Activated CD4-positive, alpha-beta memory T cell treated with anti-CD3 and anti-CD28 coated beads, Interleukin-2, amount 10 ng/mL, durations not matched to agents 7 days and 5 days (primary cell): ENCODE data around the gene POLR3H. TPM values are rescaled to one million over a fixed set of nuclear protein-coding genes. Genes with fewer than 3 reads are reported as not detected.
"Not testable (repeated sequence)": the region's sequence is repeated elsewhere in the genome, so short reads cannot be mapped to it uniquely, and the experiment has no call there.

ENCODE experiments used
- CTCF ChIA-PET: fragments of 350-600 bp; sonication (Branson Sonifier 250); formaldehyde crosslinking; loops from one replicate; lab custom pipeline; 2021; ENCODE audit warnings: antibody characterized with exemption, inconsistent platforms; lab: Charles Lee
- POLR2A ChIA-PET: fragments of 350-600 bp; sonication (Branson Sonifier 250); formaldehyde crosslinking; loops from one replicate; lab custom pipeline; 2021; ENCODE audit warnings: antibody characterized with exemption; lab: Charles Lee
- DNase-seq: peaks from one replicate; pipeline ENCODE4 v3.0.0-alpha.2; 2020
- H3K27ac Mint-ChIP-seq: one replicate; pipeline ENCODE4 v1.8.0; 2021; ENCODE audit warnings: mild to moderate bottlenecking, mixed read lengths
- H3K27me3 Mint-ChIP-seq: one replicate; pipeline ENCODE4 v1.8.0; 2021; ENCODE audit warnings: mixed read lengths
- H3K36me3 Mint-ChIP-seq: one replicate; pipeline ENCODE4 v1.8.0; 2021; ENCODE audit warnings: low read depth, mixed read lengths
- H3K4me1 Mint-ChIP-seq: one replicate; pipeline ENCODE4 v1.8.0; 2021; ENCODE audit warnings: mixed read lengths
- H3K4me3 Mint-ChIP-seq: one replicate; pipeline ENCODE4 v1.8.0; 2021; ENCODE audit warnings: mild to moderate bottlenecking, mixed read lengths
- H3K9me3 Mint-ChIP-seq: one replicate; pipeline ENCODE4 v1.8.0; 2021; ENCODE audit warnings: mixed read lengths
- total RNA-seq, 2 experiments: library from RNA; stranded (reverse); gene quantifications; one replicate each; pipeline ENCODE4 v1.2.3, GENCODE V29; 2021

POLR3H gene
- total RNA-seq, 2 experiments from 2014 or later = 19.2 to 20.5 TPM

DNA sequence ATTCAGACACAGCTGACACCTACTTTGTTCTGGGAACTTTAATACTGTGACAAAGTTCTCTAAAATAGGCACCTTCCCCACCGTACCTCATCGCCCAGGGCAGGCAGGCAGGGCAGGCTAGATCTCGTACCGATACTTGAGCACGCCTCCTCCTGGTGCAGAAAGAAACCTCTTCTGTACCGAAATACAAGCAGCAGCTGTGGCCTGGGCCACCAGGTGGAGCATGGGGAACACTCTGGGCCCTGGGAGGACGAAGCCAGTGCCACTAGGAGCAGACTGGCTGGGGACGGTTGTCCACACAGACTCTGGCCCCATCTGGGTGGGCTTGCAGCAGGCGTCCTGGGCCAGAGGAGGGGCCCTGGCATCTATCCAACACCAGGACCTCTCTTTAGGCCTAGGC is 32.6 kb upstream of the POLR3H start:
- Mint-ChIP-seq H3K4me3 (no peak overlapping the region), H3K9me3 (no peaks in the 10 kb centered on the region), H3K4me1 (peaks cover 6% of the 10 kb centered on the region), H3K27me3 (no peaks in the 10 kb centered on the region), H3K27ac (no peak overlapping the region), H3K36me3 (peaks cover 21% of the 10 kb centered on the region)
- ChIA-PET POLR2A (interaction anchor here (0.8 to 1.8 kb wide), 3 partner anchors 12 to 195 kb away, joined by 3 to 8 read pairs (median 4); partner anchors contain the start of genes PMM1, TEF and XRCC6), CTCF (interaction anchor here (0.6 to 2.1 kb wide), 5 partner anchors 10 to 42 kb away, joined by 3 to 15 read pairs (median 4); partner anchors contain the start of genes PMM1 and POLR3H)
- DNase-seq = peak; percentile 50

DNA sequence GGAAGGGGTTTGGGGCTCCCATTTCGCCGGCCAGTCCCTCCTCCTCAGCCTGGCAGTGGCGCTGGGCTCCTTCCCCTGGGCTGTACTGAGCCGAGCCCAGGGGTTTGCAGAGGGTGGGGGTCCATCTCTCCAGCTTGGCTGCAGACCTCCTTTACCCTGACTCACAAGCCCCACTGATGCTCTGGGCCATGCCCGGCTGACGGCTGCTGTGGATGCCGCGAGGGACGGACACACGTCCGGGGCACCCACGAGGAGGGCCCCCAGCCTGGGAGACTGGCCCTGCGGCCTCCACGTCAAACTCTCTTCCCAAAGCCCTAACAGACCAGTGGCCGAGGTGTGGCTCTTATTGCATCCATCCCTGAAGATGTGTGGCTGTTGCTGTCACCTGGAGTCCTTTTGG is 31.3 kb upstream of the POLR3H start:
- Mint-ChIP-seq H3K27me3 (no peaks in the 10 kb centered on the region), H3K4me3 (no peak overlapping the region), H3K27ac (no peak overlapping the region), H3K9me3 (no peaks in the 10 kb centered on the region), H3K36me3 (peaks cover 21% of the 10 kb centered on the region), H3K4me1 (peaks cover 6% of the 10 kb centered on the region)
- ChIA-PET POLR2A (interaction anchor here (3.3 kb wide), 1 partner anchor 14 kb away, joined by 18 read pairs; the partner anchor contains the start of gene PMM1), CTCF (no interaction called here)
- DNase-seq = no peak

DNA sequence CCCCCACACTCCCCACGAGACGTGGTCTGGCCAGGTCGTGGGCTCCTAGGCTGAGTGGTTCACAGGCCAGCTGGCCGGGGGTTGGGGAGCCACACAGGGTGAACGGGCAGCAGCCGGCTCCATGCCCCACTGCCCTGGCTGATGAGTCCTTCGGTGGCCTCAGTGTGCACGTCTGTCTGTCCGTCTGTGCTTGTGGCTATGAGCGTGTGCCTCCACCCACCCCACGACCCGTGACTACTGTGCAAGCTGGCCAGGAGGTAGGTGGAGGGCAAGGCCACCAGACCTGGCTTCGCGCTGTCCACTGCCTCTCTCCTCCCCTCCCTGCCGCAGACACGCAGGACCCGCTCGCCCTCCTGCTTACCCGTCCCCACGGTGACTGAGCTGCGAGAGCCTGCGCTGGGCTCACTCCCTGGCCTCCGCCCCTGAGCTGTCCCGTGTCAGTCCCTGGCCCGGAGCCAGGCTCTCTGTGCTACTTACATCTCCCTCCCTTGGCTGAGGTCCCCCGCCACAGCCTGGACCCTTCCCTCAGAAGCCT is 30.6 kb upstream of the POLR3H start:
- ChIA-PET CTCF (interaction anchor here (0.6 kb wide), 1 partner anchor 514 kb away, joined by 3 read pairs; no protein-coding TSS in a partner anchor), POLR2A (interaction anchor here (3.3 kb wide), 1 partner anchor 15 kb away, joined by 18 read pairs; the partner anchor contains the start of gene PMM1)
- Mint-ChIP-seq H3K4me1 (no peaks in the 10 kb centered on the region), H3K4me3 (no peak overlapping the region), H3K9me3 (no peaks in the 10 kb centered on the region), H3K36me3 (peaks cover 16% of the 10 kb centered on the region), H3K27me3 (no peaks in the 10 kb centered on the region), H3K27ac (no peak overlapping the region)
- no peak for DNase-seq

DNA sequence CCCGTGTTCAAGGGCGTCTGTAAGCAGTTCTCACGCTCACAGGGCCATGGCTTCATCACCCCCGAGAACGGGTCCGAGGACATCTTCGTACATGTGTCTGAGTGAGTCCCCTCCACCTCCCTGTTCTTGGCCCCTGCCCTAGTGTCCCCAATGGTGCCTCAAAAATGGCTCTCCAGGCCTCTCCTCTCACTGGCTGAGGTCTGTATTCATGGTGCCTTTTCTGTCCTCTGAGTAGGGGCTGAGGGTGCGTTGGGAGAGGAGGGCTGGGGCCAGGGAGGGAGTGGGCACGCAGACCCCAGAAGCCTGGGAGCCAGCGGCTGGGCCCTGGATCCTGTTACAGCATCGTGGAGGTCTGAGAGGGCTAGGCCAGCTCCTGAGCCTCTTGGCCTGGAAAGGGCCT is 29.4 kb upstream of the POLR3H start:
- Mint-ChIP-seq H3K9me3 (no peaks in the 10 kb centered on the region), H3K36me3 (peaks cover 16% of the 10 kb centered on the region), H3K4me1 (no peaks in the 10 kb centered on the region), H3K4me3 (no peak overlapping the region), H3K27ac (no peak overlapping the region), H3K27me3 (no peaks in the 10 kb centered on the region)
- POLR2A ChIA-PET = interaction anchor here (3.3 kb wide), 1 partner anchor 16 kb away, joined by 18 read pairs; the partner anchor contains the start of gene PMM1
- DNase-seq = no peak
- CTCF ChIA-PET = no interaction called here

DNA sequence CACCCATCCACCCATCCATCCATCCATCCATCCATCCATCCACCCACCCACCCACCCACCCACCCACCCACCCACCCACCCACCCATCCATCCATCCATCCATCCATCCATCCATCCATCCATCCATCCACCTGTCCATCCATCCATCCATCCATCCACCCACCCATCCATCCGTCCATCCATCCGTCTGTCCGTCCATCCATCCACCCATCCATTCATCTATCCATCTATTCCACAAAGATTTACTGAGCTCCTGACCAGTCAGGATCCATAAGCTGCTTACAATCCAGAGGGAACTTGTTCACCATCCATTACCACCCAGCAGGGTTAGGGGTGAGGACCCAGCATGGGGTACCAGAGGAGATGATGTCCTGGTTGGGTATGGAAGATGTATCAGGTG is 28.0 kb upstream of the POLR3H start:
- H3K9me3 Mint-ChIP-seq, H3K27me3 Mint-ChIP-seq, H3K27ac Mint-ChIP-seq, DNase-seq, H3K4me1 Mint-ChIP-seq, CTCF ChIA-PET, H3K4me3 Mint-ChIP-seq, H3K36me3 Mint-ChIP-seq: not testable (repeated sequence)
- POLR2A ChIA-PET = interaction anchor here (0.9 to 3.3 kb wide), 2 partner anchors 17 to 49 kb away, joined by 3 to 18 read pairs; partner anchors contain the start of genes PMM1 and XRCC6

- Mint-ChIP-seq H3K9me3 (no peaks in the 10 kb centered on the region), H3K36me3 (peaks cover 4% of the 10 kb centered on the region), H3K4me3 (no peak overlapping the region), H3K27ac (no peak overlapping the region), H3K4me1 (no peaks in the 10 kb centered on the region), H3K27me3 (no peaks in the 10 kb centered on the region)
- no peak for DNase-seq
- ChIA-PET CTCF (no interaction called here), POLR2A (no interaction called here)
Measured at GRCh38 chr22:41571786-41572185, 27.5 kb upstream of the POLR3H start.

GRCh38 chr22:41570221-41570620 is 26.0 kb upstream of the POLR3H start:
- H3K4me1 Mint-ChIP-seq = peaks cover 5% of the 10 kb centered on the region
- CTCF ChIA-PET = interaction anchor here (0.7 kb wide), 2 partner anchors 42 to 167 kb away, joined by 3 to 8 read pairs; no protein-coding TSS in a partner anchor
- no peak overlapping the region for H3K4me3 Mint-ChIP-seq
- POLR2A ChIA-PET = interaction anchor here (1.0 to 1.3 kb wide), 2 partner anchors 19 to 35 kb away, joined by 3 to 4 read pairs; partner anchors contain the start of gene PMM1
- no peaks in the 10 kb centered on the region for H3K9me3 Mint-ChIP-seq
- H3K27ac Mint-ChIP-seq = no peak overlapping the region
- DNase-seq = no peak
- no peaks in the 10 kb centered on the region for H3K36me3 Mint-ChIP-seq
- H3K27me3 Mint-ChIP-seq = no peaks in the 10 kb centered on the region

GRCh38 chr22:41568811-41569210 is 24.5 kb upstream of the POLR3H start:
- no peaks in the 10 kb centered on the region for H3K36me3 Mint-ChIP-seq
- no peak overlapping the region for H3K27ac Mint-ChIP-seq
- DNase-seq = no peak
- ChIA-PET POLR2A (interaction anchor here (2.4 kb wide), 1 partner anchor 21 kb away, joined by 7 read pairs; the partner anchor contains the start of gene PMM1), CTCF (interaction anchor here (1.5 kb wide), 1 partner anchor 21 kb away, joined by 5 read pairs; the partner anchor contains the start of gene PMM1)
- no peaks in the 10 kb centered on the region for H3K9me3 Mint-ChIP-seq
- H3K4me1 Mint-ChIP-seq = peaks cover 9% of the 10 kb centered on the region
- no peak overlapping the region for H3K4me3 Mint-ChIP-seq
- H3K27me3 Mint-ChIP-seq = peaks cover 2% of the 10 kb centered on the region

GRCh38 chr22:41567512-41567768 is 23.2 kb upstream of the POLR3H start:
- POLR2A ChIA-PET = interaction anchor here (2.4 kb wide), 1 partner anchor 22 kb away, joined by 7 read pairs; the partner anchor contains the start of gene PMM1

DNA sequence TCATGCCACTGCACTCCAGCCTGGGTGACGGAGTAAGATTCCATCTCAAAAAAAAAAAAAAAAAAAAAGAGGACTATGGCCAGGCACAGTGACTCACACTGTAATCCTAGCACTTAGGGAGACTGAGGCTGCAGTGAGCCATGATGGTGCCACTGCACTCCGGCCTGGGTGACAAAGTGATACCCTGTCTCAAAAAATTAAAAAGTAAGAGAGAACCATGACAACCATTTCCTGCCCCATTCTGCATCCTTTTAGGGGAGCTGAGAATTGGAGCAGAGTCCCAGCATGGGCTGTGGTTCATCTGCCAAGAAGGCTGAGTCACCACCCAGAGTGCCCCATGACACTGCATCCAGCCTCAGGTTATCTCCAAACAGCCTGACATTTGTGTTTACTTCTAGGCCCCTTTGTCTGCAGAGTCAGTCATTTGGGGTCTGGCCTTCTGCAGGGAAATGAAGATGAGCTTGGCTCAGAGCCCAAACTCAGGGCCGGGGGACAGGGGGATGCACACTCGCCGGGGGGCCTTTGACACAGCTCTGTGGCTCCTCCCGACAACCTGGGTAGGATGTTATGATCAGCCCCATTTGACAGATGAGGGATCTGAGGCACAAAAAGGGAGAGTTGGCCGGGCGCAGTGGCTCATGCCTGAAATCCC is 21.3 kb upstream of the POLR3H start:
- POLR2A ChIA-PET = interaction anchor here (1.0 to 1.5 kb wide), 3 partner anchors 24 to 56 kb away, joined by 3 to 5 read pairs (median 4); partner anchors contain the start of genes PMM1 and XRCC6
- Mint-ChIP-seq H3K27me3 (peaks cover 21% of the 10 kb centered on the region), H3K36me3 (no peaks in the 10 kb centered on the region), H3K9me3 (no peaks in the 10 kb centered on the region), H3K27ac (peak overlapping the region; percentile 50), H3K4me1 (peaks cover 9% of the 10 kb centered on the region), H3K4me3 (no peak overlapping the region)
- CTCF ChIA-PET = interaction anchor here (0.9 kb wide), 1 partner anchor 24 kb away, joined by 3 read pairs; the partner anchor contains the start of gene PMM1
- DNase-seq = peak; percentile 57

More at GRCh38 chr22:41567512-41567768, 23.2 kb upstream of the POLR3H start:
- Mint-ChIP-seq H3K4me3 (no peak overlapping the region), H3K27ac (no peak overlapping the region), H3K27me3 (peaks cover 7% of the 10 kb centered on the region), H3K36me3 (no peaks in the 10 kb centered on the region), H3K4me1 (peaks cover 9% of the 10 kb centered on the region), H3K9me3 (no peaks in the 10 kb centered on the region)
- CTCF ChIA-PET = interaction anchor here (1.1 to 1.5 kb wide), 2 partner anchors 9 to 23 kb away, joined by 3 to 5 read pairs; partner anchors contain the start of gene PMM1
- no peak for DNase-seq

DNA sequence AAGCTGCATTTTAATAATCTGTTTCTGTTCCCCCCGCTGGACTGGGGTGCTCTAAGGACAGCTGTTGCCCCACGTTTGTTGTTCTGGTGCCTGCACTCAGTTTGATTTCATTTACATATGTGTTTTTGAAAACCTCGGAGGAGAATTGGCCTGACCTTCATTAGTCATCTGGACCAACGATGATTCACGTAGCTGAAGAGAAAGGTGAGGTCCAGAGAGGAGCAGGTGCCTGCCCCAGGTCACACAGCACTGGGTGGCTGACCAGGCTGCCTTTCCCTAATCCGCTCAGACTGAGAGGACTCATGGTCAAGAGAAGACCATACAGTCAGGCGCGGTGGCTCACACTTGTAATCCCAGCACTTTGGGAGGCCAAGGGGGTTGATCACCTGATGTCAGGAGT is 20.3 kb upstream of the POLR3H start:
- DNase-seq = no peak
- Mint-ChIP-seq H3K27ac (no peak overlapping the region), H3K27me3 (peaks cover 27% of the 10 kb centered on the region), H3K4me1 (peaks cover 9% of the 10 kb centered on the region), H3K4me3 (no peak overlapping the region), H3K9me3 (no peaks in the 10 kb centered on the region), H3K36me3 (no peaks in the 10 kb centered on the region)
- POLR2A ChIA-PET = interaction anchor here (1.2 to 1.5 kb wide), 3 partner anchors 25 to 96 kb away, joined by 3 to 5 read pairs (median 4); partner anchors contain the start of genes PHF5A, PMM1 and XRCC6
- CTCF ChIA-PET = interaction anchor here (0.9 kb wide), 1 partner anchor 25 kb away, joined by 3 read pairs; the partner anchor contains the start of gene PMM1

- no peak for DNase-seq
- ChIA-PET CTCF (interaction anchor here (0.6 to 0.7 kb wide), 2 partner anchors 10 to 159 kb away, joined by 3 read pairs; no protein-coding TSS in a partner anchor), POLR2A (interaction anchor here (1.4 kb wide), 1 partner anchor 95 kb away, joined by 3 read pairs; the partner anchor contains the start of gene PHF5A)
- H3K4me3 Mint-ChIP-seq = no peak overlapping the region
- peaks cover 28% of the 10 kb centered on the region for H3K27me3 Mint-ChIP-seq
- H3K36me3 Mint-ChIP-seq = no peaks in the 10 kb centered on the region
- H3K27ac Mint-ChIP-seq = no peak overlapping the region
- H3K4me1 Mint-ChIP-seq = peaks cover 9% of the 10 kb centered on the region
- H3K9me3 Mint-ChIP-seq = no peaks in the 10 kb centered on the region
Measured at GRCh38 chr22:41563051-41563711, 18.9 kb upstream of the POLR3H start.
